ENCODE data around the gene GSTCD. TPM values are rescaled to one million over a fixed set of nuclear protein-coding genes. Genes with fewer than 3 reads are reported as not detected.

GSTCD gene
- total and polyA plus RNA-seq, 9 of the 15 experiments (the other 6 are each of a cell fraction or from before 2014, with no cell fraction given), result 4.5 to 36.3 (median 16.0) TPM

DNA sequence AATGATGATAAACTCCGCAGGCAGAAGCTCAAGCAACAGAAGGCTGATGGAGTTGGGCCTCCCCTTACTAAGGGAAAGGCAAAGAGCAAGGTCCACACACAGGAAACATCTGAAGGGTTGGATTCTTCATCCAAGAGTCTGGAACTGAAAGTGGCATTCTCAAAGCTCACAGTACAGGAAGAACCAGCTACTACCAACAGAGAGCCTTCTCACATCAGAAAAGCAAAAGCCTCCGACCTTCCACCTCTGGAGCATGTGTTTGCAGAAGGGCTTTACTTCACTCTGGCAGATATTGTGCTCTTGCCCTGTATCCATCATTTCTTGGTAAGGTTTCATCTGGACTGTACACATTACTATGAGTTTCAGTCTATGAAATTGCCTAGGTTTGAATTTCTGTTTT lies 10.6 kb downstream of the GSTCD start:
- ChIA-PET POLR2A (interaction anchor here (1.1 kb wide), 1 partner anchor 15 kb away, joined by 3 read pairs; no protein-coding TSS in a partner anchor), CTCF (ENCODE audit: low intra/inter-chr PET ratio) (no interaction called here)
- WGBS (ENCODE audit: insufficient coverage, low coverage, missing lambda C conversion rate), result 89% methylated on average over 2 of the region's 2 CpGs
- FAIRE-seq (no peak), ATAC-seq (no peak), DNase-seq (ENCODE audit: extremely low read depth in 1 of 4, low spot score in 3 of 4) (no peak)
- no peak overlapping the region for H3K4me2 ChIP-seq (ENCODE audit: insufficient read depth, low read length)
- H3K79me2 ChIP-seq (ENCODE audit: control insufficient read depth, insufficient read depth, low read length), result peaks cover 24% of the 10 kb centered on the region
- H3K9ac ChIP-seq (ENCODE audit: insufficient read depth in 1 of 2, low read depth in 2 of 2, low read length in 2 of 2), result no peak overlapping the region
- no peaks in the 10 kb centered on the region for H3K9me3 ChIP-seq (replicated peaks; ENCODE audit: control insufficient read depth, insufficient read depth, low read depth, low read length)
- intact Hi-C loops (cut with micrococcal nuclease) (no loop called here), in situ Hi-C loops (cut with MboI) (no loop called here)
- H2AFZ ChIP-seq (ENCODE audit: low read depth, low read length), result no peak overlapping the region
- no peak overlapping the region for H3K27ac ChIP-seq (ENCODE audit: extremely low read depth, low read depth, low read length)
- H4K20me1 ChIP-seq (replicated peaks; ENCODE audit: control insufficient read depth, insufficient read depth, low read length), result no peaks in the 10 kb centered on the region
- H3K4me3 ChIP-seq, result no peak overlapping the region
- no peaks in the 10 kb centered on the region for H3K27me3 ChIP-seq (ENCODE audit: control insufficient read depth in 2 of 2, insufficient read depth in 2 of 2, low read length in 2 of 2)
- H3K4me1 ChIP-seq (replicated peaks in 1 of 2; ENCODE audit: control insufficient read depth in 2 of 2, insufficient read depth in 2 of 2, low read length in 2 of 2), result no peaks in the 10 kb centered on the region; a peak in 1 of 5 replicates
- no TSS peak for BruUV-seq (replicated peaks)
- peaks cover 31% of the 10 kb centered on the region; the same call in 2 of the 3 replicates for H3K36me3 ChIP-seq (ENCODE audit: control insufficient read depth, insufficient read depth, low read length)
- no peak for TF ChIP-seq TOE1 (IDR thresholded peaks at IDR 0.05; ENCODE audit: borderline replicate concordance)
- no peak for TF ChIP-seq TOE1 (CRISPR knock-in tag; IDR thresholded peaks at IDR 0.05; ENCODE audit: borderline replicate concordance, low read depth)
- no peak for TF ChIP-seq RHOXF2B (CRISPR knock-in tag; conservative IDR thresholded peaks at IDR 0.05)
- TF ChIP-seq NCOA6 (IDR thresholded peaks at IDR 0.05), result no peak
- TF ChIP-seq HDAC1 (IDR thresholded peaks at IDR 0.05), result no peak
- no peaks in the 10 kb centered on the region for H3K9me1 ChIP-seq (ENCODE audit: control insufficient read depth, insufficient read depth, low read length)

DNA sequence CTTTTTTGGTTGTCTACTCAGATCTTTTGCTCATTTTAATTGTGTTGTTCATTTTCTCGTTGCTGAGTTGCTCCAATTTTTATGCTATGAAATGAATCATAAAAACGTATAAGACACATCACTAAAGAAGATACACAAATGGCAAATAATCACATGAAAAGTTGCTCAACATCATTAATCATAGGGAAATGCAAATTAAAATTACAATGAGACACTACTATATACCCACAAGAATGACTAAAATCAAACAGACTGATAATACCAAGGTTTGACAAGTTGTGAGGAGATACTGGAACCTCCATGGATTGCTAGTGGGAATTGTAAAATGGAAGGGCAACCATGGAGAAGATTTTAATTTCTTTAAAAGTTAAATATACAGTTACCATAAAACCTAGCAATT lies 17.0 kb downstream of the GSTCD start:
- H3K36me3 ChIP-seq (ENCODE audit: control insufficient read depth, insufficient read depth, low read length), result peaks cover 24% of the 10 kb centered on the region; the same call in 1 of the 3 replicates
- no peaks in the 10 kb centered on the region for H3K9me3 ChIP-seq (replicated peaks; ENCODE audit: control insufficient read depth, insufficient read depth, low read depth, low read length)
- TF ChIP-seq, protein P1, sequence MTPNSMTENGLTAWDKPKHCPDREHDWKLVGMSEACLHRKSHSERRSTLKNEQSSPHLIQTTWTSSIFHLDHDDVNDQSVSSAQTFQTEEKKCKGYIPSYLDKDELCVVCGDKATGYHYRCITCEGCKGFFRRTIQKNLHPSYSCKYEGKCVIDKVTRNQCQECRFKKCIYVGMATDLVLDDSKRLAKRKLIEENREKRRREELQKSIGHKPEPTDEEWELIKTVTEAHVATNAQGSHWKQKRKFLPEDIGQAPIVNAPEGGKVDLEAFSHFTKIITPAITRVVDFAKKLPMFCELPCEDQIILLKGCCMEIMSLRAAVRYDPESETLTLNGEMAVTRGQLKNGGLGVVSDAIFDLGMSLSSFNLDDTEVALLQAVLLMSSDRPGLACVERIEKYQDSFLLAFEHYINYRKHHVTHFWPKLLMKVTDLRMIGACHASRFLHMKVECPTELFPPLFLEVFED (CRISPR knock-in tag; conservative IDR thresholded peaks at IDR 0.05), result no peak
- TF ChIP-seq ETS2 (tag; IDR thresholded peaks at IDR 0.05; ENCODE audit: borderline replicate concordance, poor library complexity, severe bottlenecking) (no peak), NCOA6 (IDR thresholded peaks at IDR 0.05) (no peak), MIER1 (IDR thresholded peaks at IDR 0.05; ENCODE audit: low read depth) (no peak)
- TF ChIP-seq, protein P2, sequence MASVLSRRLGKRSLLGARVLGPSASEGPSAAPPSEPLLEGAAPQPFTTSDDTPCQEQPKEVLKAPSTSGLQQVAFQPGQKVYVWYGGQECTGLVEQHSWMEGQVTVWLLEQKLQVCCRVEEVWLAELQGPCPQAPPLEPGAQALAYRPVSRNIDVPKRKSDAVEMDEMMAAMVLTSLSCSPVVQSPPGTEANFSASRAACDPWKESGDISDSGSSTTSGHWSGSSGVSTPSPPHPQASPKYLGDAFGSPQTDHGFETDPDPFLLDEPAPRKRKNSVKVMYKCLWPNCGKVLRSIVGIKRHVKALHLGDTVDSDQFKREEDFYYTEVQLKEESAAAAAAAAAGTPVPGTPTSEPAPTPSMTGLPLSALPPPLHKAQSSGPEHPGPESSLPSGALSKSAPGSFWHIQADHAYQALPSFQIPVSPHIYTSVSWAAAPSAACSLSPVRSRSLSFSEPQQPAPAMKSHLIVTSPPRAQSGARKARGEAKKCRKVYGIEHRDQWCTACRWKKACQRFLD (CRISPR knock-in tag; IDR thresholded peaks at IDR 0.05), result no peak
- 68% methylated on average over 2 of the region's 2 CpGs for WGBS (ENCODE audit: insufficient coverage, low coverage, missing lambda C conversion rate)
- no peaks in the 10 kb centered on the region for H3K27me3 ChIP-seq (ENCODE audit: control insufficient read depth in 2 of 2, insufficient read depth in 2 of 2, low read length in 2 of 2)
- ChIA-PET POLR2A (no interaction called here), CTCF (ENCODE audit: low intra/inter-chr PET ratio) (no interaction called here)
- H3K4me3 ChIP-seq, result no peak overlapping the region
- no peaks in the 10 kb centered on the region for H4K20me1 ChIP-seq (replicated peaks; ENCODE audit: control insufficient read depth, insufficient read depth, low read length)
- in situ Hi-C loops (cut with MboI), result no loop called here
- no peaks in the 10 kb centered on the region for H3K4me1 ChIP-seq (replicated peaks in 1 of 2; ENCODE audit: control insufficient read depth in 2 of 2, insufficient read depth in 2 of 2, low read length in 2 of 2)
- no peaks in the 10 kb centered on the region for H3K9me1 ChIP-seq (ENCODE audit: control insufficient read depth, insufficient read depth, low read length)
- ATAC-seq, result no peak
- intact Hi-C loops (cut with micrococcal nuclease), result no loop called here
- no peak for DNase-seq (ENCODE audit: extremely low read depth in 1 of 4, low spot score in 3 of 4)
- H3K79me2 ChIP-seq (ENCODE audit: control insufficient read depth, insufficient read depth, low read length), result no peaks in the 10 kb centered on the region
- no TSS peak for BruUV-seq (replicated peaks)
- H2AFZ ChIP-seq (ENCODE audit: low read depth, low read length), result no peak overlapping the region
- H3K9ac ChIP-seq (ENCODE audit: insufficient read depth in 1 of 2, low read depth in 2 of 2, low read length in 2 of 2), result no peak overlapping the region
- FAIRE-seq, result no peak
- no peak overlapping the region for H3K4me2 ChIP-seq (ENCODE audit: insufficient read depth, low read length)
- no peak overlapping the region for H3K27ac ChIP-seq (ENCODE audit: extremely low read depth, low read depth, low read length)
